Panc1 (cell line): ENCODE measurements around the gene SNX13. TPM values are rescaled to one million over a fixed set of nuclear protein-coding genes. Genes with fewer than 3 reads are reported as not detected.

ENCODE experiments used
- ATAC-seq: fragments of 200-7000 bp; cut with Tn5 transposase; 2 replicates; pipeline ENCODE4 v1.9.1; 2020; ENCODE audit warnings: mild to moderate bottlenecking, moderate library complexity
- BruUV-seq: library from RNA; stranded (reverse); fragments of 400-500 nt; replicated peaks from 2 replicates; lab custom pipeline; 2021; lab: Mats Ljungman, UMichigan
- CTCF ChIA-PET: fragments of 300-600 bp; sonication (Branson Sonifier 250); formaldehyde crosslinking; loops from one replicate; lab custom pipeline; 2022; ENCODE audit warnings: antibody characterized with exemption; lab: Charles Lee
- POLR2A ChIA-PET: fragments of 300-600 bp; sonication (Branson Sonifier 250); formaldehyde crosslinking; loops from one replicate; lab custom pipeline; 2022; ENCODE audit warnings: antibody characterized with exemption; lab: Charles Lee
- DNase-seq: peaks from one replicate; pipeline ENCODE4 v3.0.0-alpha.2; 2010; ENCODE audit warnings: low read depth, low spot score
- H3K27ac ChIP-seq: 2 replicates; pipeline ENCODE4 v1.5.1; 2011; ENCODE audit warnings: mild to moderate bottlenecking, low read length, inconsistent platforms
- H3K27me3 ChIP-seq: fragments of 200-500 bp; sonication (Bioruptor generic); 2 replicates; pipeline ENCODE4 v1.6.0; 2014; ENCODE audit warnings: low read length, inconsistent platforms; ENCODE audit not compliant: control insufficient read depth, insufficient read depth
- H3K36me3 ChIP-seq: fragments of 200-500 bp; sonication (Bioruptor generic); 2 replicates; pipeline ENCODE4 v1.5.1; 2014; ENCODE audit warnings: inconsistent platforms, mild to moderate bottlenecking, low read length, moderate library complexity; ENCODE audit not compliant: control insufficient read depth, insufficient read depth
- H3K4me1 ChIP-seq: 2 replicates; pipeline ENCODE4 v1.5.1; 2011; ENCODE audit warnings: inconsistent platforms, mild to moderate bottlenecking, low read length, moderate library complexity; ENCODE audit not compliant: control insufficient read depth, insufficient read depth
- H3K4me3 ChIP-seq, 2 experiments: 2 replicates each; pipeline ENCODE4 v1.5.1; 2011 to 2012; ENCODE audit warnings: low read depth in 2 of 2, low read length in 2 of 2, mild to moderate bottlenecking in 2 of 2, inconsistent platforms in 1 of 2, moderate library complexity in 1 of 2
- H3K9me3 ChIP-seq: fragments of 200-500 bp; sonication (Bioruptor generic); 2 replicates; pipeline ENCODE4 v1.5.1; 2014; ENCODE audit warnings: low read depth, mild to moderate bottlenecking, inconsistent platforms, low read length, moderate library complexity; ENCODE audit not compliant: control insufficient read depth, insufficient read depth
- POLR2AphosphoS5 ChIP-seq: IDR thresholded peaks from 2 replicates; pipeline ENCODE4 v1.6.1; 2012; ENCODE audit warnings: mild to moderate bottlenecking, low read depth, low read length, moderate library complexity
- SIN3A ChIP-seq: IDR thresholded peaks from 2 replicates; pipeline ENCODE4 v1.6.1; 2012; ENCODE audit warnings: low read depth, mild to moderate bottlenecking, low read length, moderate library complexity, borderline replicate concordance; ENCODE audit not compliant: insufficient read depth
- TCF7L2 ChIP-seq: IDR thresholded peaks from 2 replicates; pipeline ENCODE4 v1.6.1; 2011; ENCODE audit warnings: mild to moderate bottlenecking, low read depth, low read length, inconsistent platforms
- in situ Hi-C: cut with HindIII; loops from 2 replicates; pipeline ENCODE4 v1.10.0; 2016; ENCODE audit warnings: low sequenced_read_pairs, low pct_unique_long_range_greater_than_20kb
- intact Hi-C: fragments of 100-400 bp; cut with micrococcal nuclease; formaldehyde crosslinking; loops from one replicate; pipeline ENCODE4 v1.10.0; 2022; ENCODE audit not compliant: unreplicated experiment
- total RNA-seq: library from RNA; stranded (reverse); gene quantifications from one replicate; pipeline ENCODE4 v1.2.1, GENCODE V29; 2021; ENCODE audit not compliant: unreplicated experiment
- TF ChIP-seq, protein P1 (sequence below), 2 experiments: IDR thresholded peaks; 2 replicates each; pipeline ENCODE4 v1.6.1; 2011 to 2012; ENCODE audit warnings: low read depth in 2 of 2, control low read depth in 1 of 2, low read length in 1 of 2, mild to moderate bottlenecking in 1 of 2, moderate library complexity in 1 of 2; ENCODE audit not compliant: insufficient read depth in 1 of 2
- TF ChIP-seq, protein P2 (sequence below): fragments of 450-650 bp; IDR thresholded peaks from 2 replicates; pipeline ENCODE4 v1.5.1; 2017; ENCODE audit warnings: mild to moderate bottlenecking

The SNX13 gene
- total RNA-seq, 1 experiment from 2014 or later = 53.3 TPM

DNA sequence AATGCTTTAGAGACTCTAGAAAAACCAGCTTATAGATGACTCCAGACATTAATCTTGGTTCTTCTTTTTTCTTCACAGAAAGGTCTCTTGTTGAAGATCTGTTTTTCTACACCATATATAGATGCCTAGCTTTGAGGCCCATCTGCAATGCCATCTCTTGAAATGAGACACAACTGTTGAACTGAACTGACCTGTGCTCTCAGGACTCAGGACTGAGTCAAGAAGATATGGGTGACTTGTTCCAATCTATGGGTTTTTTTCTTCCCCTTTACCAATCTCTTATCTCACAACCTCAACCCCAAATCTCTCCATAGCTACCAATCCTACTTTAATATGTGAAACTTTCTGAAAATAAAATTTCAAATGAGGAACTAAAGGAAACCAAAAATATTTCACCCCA, 194.7 kb downstream of the SNX13 start:
- DNase-seq (no peak), ATAC-seq (no peak)
- in situ Hi-C loops = no loop called here
- Histone ChIP-seq H3K27me3 (no peaks in the 10 kb centered on the region; the same call in 1 of the 2 replicates), H3K4me3 (no peak overlapping the region), H3K9me3 (no peaks in the 10 kb centered on the region), H3K4me1 (no peaks in the 10 kb centered on the region), H3K27ac (no peak overlapping the region), H3K36me3 (no peaks in the 10 kb centered on the region)
- BruUV-seq = no TSS peak
- ChIA-PET CTCF (no interaction called here), POLR2A (no interaction called here)
- TF ChIP-seq, protein P1, sequence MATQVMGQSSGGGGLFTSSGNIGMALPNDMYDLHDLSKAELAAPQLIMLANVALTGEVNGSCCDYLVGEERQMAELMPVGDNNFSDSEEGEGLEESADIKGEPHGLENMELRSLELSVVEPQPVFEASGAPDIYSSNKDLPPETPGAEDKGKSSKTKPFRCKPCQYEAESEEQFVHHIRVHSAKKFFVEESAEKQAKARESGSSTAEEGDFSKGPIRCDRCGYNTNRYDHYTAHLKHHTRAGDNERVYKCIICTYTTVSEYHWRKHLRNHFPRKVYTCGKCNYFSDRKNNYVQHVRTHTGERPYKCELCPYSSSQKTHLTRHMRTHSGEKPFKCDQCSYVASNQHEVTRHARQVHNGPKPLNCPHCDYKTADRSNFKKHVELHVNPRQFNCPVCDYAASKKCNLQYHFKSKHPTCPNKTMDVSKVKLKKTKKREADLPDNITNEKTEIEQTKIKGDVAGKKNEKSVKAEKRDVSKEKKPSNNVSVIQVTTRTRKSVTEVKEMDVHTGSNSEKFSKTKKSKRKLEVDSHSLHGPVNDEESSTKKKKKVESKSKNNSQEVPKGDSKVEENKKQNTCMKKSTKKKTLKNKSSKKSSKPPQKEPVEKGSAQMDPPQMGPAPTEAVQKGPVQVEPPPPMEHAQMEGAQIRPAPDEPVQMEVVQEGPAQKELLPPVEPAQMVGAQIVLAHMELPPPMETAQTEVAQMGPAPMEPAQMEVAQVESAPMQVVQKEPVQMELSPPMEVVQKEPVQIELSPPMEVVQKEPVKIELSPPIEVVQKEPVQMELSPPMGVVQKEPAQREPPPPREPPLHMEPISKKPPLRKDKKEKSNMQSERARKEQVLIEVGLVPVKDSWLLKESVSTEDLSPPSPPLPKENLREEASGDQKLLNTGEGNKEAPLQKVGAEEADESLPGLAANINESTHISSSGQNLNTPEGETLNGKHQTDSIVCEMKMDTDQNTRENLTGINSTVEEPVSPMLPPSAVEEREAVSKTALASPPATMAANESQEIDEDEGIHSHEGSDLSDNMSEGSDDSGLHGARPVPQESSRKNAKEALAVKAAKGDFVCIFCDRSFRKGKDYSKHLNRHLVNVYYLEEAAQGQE (IDR thresholded peaks at IDR 0.05; ENCODE audit: insufficient read depth in 1 of 2, low read depth in 2 of 2, low read length in 1 of 2) = no peak
- no peak for TF ChIP-seq TCF7L2
- TF ChIP-seq, protein P2, sequence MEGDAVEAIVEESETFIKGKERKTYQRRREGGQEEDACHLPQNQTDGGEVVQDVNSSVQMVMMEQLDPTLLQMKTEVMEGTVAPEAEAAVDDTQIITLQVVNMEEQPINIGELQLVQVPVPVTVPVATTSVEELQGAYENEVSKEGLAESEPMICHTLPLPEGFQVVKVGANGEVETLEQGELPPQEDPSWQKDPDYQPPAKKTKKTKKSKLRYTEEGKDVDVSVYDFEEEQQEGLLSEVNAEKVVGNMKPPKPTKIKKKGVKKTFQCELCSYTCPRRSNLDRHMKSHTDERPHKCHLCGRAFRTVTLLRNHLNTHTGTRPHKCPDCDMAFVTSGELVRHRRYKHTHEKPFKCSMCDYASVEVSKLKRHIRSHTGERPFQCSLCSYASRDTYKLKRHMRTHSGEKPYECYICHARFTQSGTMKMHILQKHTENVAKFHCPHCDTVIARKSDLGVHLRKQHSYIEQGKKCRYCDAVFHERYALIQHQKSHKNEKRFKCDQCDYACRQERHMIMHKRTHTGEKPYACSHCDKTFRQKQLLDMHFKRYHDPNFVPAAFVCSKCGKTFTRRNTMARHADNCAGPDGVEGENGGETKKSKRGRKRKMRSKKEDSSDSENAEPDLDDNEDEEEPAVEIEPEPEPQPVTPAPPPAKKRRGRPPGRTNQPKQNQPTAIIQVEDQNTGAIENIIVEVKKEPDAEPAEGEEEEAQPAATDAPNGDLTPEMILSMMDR = no peak
- TF ChIP-seq POLR2AphosphoS5 = no peak
- no peak for TF ChIP-seq SIN3A
- intact Hi-C loops = no loop called here

DNA sequence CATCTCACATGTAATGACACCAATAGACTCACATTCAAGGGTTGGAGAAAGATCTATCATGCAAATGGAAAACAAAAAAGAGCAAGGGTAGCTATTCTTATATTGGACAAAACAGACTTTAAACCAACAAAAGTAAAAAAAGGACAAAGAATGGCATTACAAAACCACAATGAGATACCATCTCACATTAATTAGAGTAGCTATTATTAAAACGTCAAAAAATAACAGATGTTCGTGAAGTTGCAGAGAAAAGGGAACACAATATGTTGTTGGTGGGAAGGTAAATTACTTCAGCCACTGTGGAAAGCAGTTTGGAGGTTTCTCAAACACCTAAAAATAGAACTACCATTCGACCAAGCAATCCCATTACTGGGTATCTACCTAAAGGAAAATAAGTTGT, 197.0 kb downstream of the SNX13 start:
- no peaks in the 10 kb centered on the region for H3K9me3 ChIP-seq
- ChIA-PET CTCF (no interaction called here), POLR2A (no interaction called here)
- in situ Hi-C loops (no loop called here), intact Hi-C loops (no loop called here)
- no peak overlapping the region for H3K4me3 ChIP-seq
- TF ChIP-seq TCF7L2 (no peak), SIN3A (no peak), POLR2AphosphoS5 (no peak)
- TF ChIP-seq, protein P2 = no peak
- TF ChIP-seq, protein P1 (IDR thresholded peaks at IDR 0.05; ENCODE audit: insufficient read depth in 1 of 2, low read depth in 2 of 2, low read length in 1 of 2) = no peak
- no TSS peak for BruUV-seq
- H3K4me1 ChIP-seq = no peaks in the 10 kb centered on the region
- H3K27me3 ChIP-seq = no peaks in the 10 kb centered on the region; the same call in 1 of the 2 replicates
- no peaks in the 10 kb centered on the region for H3K36me3 ChIP-seq
- ATAC-seq (no peak), DNase-seq (no peak)
- H3K27ac ChIP-seq = no peak overlapping the region
